Gastroesophageal sphincter (tissue), 3 donors: ENCODE results near the gene KBTBD4.

ENCODE experiments used
- CTCF ChIP-seq, 4 experiments: fragments of 200-600 bp in 2 of 4; fragments of 450-650 bp in 2 of 4; sonication (generic) in 1 of 4; IDR thresholded peaks; one replicate each; pipeline ENCODE4 v1.5.1; 2017 to 2019; ENCODE audit warnings: antibody characterized with exemption in 4 of 4, mild to moderate bottlenecking in 2 of 4, moderate library complexity in 2 of 4
- POLR2A ChIP-seq, 2 donors: fragments of 450-650 bp; IDR thresholded peaks; one replicate each; pipeline ENCODE4 v1.6.1; 2017; ENCODE audit warnings: antibody characterized with exemption in 2 of 2, mild to moderate bottlenecking in 2 of 2, moderate library complexity in 1 of 2

- no peak for TF ChIP-seq CTCF (IDR thresholded peaks at IDR 0.05)
- TF ChIP-seq POLR2A (IDR thresholded peaks at IDR 0.05): no peak
Observed at GRCh38 chr11:47611348-47611794, 32.6 kb upstream of the KBTBD4 start.
